PC-9 (cell line): ENCODE results near the gene GTF3C4. TPM values are rescaled to one million over a fixed set of nuclear protein-coding genes. Genes with fewer than 3 reads are reported as not detected.

Source experiments
- BruUV-seq: library from RNA; stranded (reverse); fragments of 400-500 nt; replicated peaks from 2 replicates; lab custom pipeline; 2021; lab: Mats Ljungman, UMichigan
- CTCF ChIA-PET: fragments of 300-600 bp; sonication (Branson Sonifier 250); formaldehyde crosslinking; loops from one replicate; lab custom pipeline; 2022; ENCODE audit warnings: antibody characterized with exemption; lab: Charles Lee
- POLR2A ChIA-PET: fragments of 300-600 bp; sonication (Branson Sonifier 250); formaldehyde crosslinking; loops from one replicate; lab custom pipeline; 2022; ENCODE audit warnings: antibody characterized with exemption; ENCODE audit not compliant: unreplicated experiment; lab: Charles Lee
- DNase-seq, 2 experiments: peaks; one replicate each; pipeline versions ENCODE4 v3.0.0 to v3.0.0-alpha.2; 2015 to 2022; ENCODE audit warnings: mixed read lengths in 1 of 2
- H2AFZ ChIP-seq: fragments of 200-600 bp; sonication (generic); 2 replicates; pipeline ENCODE4 v1.8.1; 2017; ENCODE audit warnings: antibody characterized with exemption
- H3F3A ChIP-seq: fragments of 200-600 bp; sonication (generic); 2 replicates; pipeline ENCODE4 v1.8.1; 2017; ENCODE audit warnings: antibody characterized with exemption, mild to moderate bottlenecking, low read depth; ENCODE audit not compliant: insufficient read depth
- H3K27ac ChIP-seq: fragments of 200-600 bp; sonication (generic); 2 replicates; pipeline ENCODE4 v1.6.1; 2016; ENCODE audit warnings: mixed run types
- H3K27me3 ChIP-seq: fragments of 200-600 bp; sonication (generic); 2 replicates; pipeline ENCODE4 v1.6.1; 2016; ENCODE audit warnings: low read depth, mixed run types; ENCODE audit not compliant: insufficient read depth
- H3K36me3 ChIP-seq: fragments of 200-600 bp; sonication (generic); 2 replicates; pipeline ENCODE4 v1.6.1; 2016; ENCODE audit warnings: low read depth, mixed run types
- H3K4me1 ChIP-seq: fragments of 200-600 bp; sonication (generic); replicated peaks from 2 replicates; pipeline ENCODE4 v1.6.1; 2016; ENCODE audit warnings: mixed run types; ENCODE audit not compliant: insufficient read depth
- H3K4me2 ChIP-seq: fragments of 200-600 bp; sonication (generic); 2 replicates; pipeline ENCODE4 v1.6.1; 2017; ENCODE audit warnings: mixed run types
- H3K4me3 ChIP-seq: fragments of 200-600 bp; sonication (generic); 2 replicates; pipeline ENCODE4 v1.6.1; 2016; ENCODE audit warnings: mixed run types
- H3K79me2 ChIP-seq: fragments of 200-600 bp; sonication (generic); 2 replicates; pipeline ENCODE4 v1.6.1; 2017; ENCODE audit warnings: low read depth, mixed run types
- H3K9me2 ChIP-seq: fragments of 200-600 bp; sonication (generic); 2 replicates; pipeline ENCODE4 v1.8.1; 2017; ENCODE audit warnings: mild to moderate bottlenecking; ENCODE audit not compliant: insufficient read depth
- H3K9me3 ChIP-seq: fragments of 200-600 bp; sonication (generic); 2 replicates; pipeline ENCODE4 v1.8.1; 2016; ENCODE audit warnings: low read depth; ENCODE audit not compliant: insufficient read depth
- H4K20me1 ChIP-seq: fragments of 200-600 bp; sonication (generic); 2 replicates; pipeline ENCODE4 v1.8.1; 2017; ENCODE audit not compliant: insufficient read depth
- EZH2 ChIP-seq: fragments of 200-600 bp; sonication (generic); IDR thresholded peaks from 2 replicates; pipeline ENCODE4 v1.8.0; 2017; ENCODE audit warnings: antibody characterized with exemption, low read depth
- intact Hi-C: fragments of 100-400 bp; cut with micrococcal nuclease; formaldehyde crosslinking; loops from one replicate; pipeline ENCODE4 v1.10.0; 2022; ENCODE audit not compliant: unreplicated experiment
- total RNA-seq: library from RNA; stranded (reverse); gene quantifications from 2 replicates; pipeline ENCODE4 v1.2.3, GENCODE V29; 2021
- TF ChIP-seq, protein P1 (sequence below): fragments of 200-600 bp; sonication (generic); conservative IDR thresholded peaks from 2 replicates; pipeline ENCODE4 v1.6.1; 2017; ENCODE audit warnings: mixed run types, antibody characterized with exemption, mild to moderate bottlenecking, moderate library complexity

Gene GTF3C4
- total RNA-seq, 1 experiment from 2014 or later: 24.7 TPM

DNA sequence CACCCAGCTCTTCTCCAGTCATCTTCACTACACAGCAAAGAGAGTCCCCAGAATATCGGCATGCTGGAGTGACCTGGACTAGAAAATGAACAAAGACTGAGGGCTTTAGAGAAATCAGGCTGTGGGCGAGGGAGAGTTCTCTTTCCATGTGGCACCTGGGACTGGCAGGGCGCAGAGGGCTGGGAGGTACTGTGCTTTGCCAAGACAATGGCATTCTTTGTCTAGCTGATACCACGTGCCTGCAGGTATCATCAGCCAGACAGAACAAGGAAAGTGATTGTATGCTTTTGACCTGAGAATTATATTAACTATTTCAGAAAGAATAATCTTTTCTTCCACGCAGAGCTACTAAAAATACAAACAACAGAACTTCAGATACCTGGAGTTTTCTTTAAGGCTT lies 30.9 kb upstream of the GTF3C4 start:
- TF ChIP-seq, protein P1, sequence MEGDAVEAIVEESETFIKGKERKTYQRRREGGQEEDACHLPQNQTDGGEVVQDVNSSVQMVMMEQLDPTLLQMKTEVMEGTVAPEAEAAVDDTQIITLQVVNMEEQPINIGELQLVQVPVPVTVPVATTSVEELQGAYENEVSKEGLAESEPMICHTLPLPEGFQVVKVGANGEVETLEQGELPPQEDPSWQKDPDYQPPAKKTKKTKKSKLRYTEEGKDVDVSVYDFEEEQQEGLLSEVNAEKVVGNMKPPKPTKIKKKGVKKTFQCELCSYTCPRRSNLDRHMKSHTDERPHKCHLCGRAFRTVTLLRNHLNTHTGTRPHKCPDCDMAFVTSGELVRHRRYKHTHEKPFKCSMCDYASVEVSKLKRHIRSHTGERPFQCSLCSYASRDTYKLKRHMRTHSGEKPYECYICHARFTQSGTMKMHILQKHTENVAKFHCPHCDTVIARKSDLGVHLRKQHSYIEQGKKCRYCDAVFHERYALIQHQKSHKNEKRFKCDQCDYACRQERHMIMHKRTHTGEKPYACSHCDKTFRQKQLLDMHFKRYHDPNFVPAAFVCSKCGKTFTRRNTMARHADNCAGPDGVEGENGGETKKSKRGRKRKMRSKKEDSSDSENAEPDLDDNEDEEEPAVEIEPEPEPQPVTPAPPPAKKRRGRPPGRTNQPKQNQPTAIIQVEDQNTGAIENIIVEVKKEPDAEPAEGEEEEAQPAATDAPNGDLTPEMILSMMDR: no peak
- no peak for TF ChIP-seq EZH2
- intact Hi-C loops: no loop called here
- no peak overlapping the region for H2AFZ ChIP-seq
- CTCF ChIA-PET: no interaction called here
- no peak overlapping the region for H3K4me2 ChIP-seq
- no peak overlapping the region for H3K27ac ChIP-seq
- POLR2A ChIA-PET: no interaction called here
- H4K20me1 ChIP-seq: 0 out of 2 replicates have a peak, but pooled peaks cover 3% of the 10 kb centered on the region
- no peaks in the 10 kb centered on the region for H3K4me1 ChIP-seq
- no peak overlapping the region for H3K4me3 ChIP-seq
- no peaks in the 10 kb centered on the region for H3K9me3 ChIP-seq
- H3K36me3 ChIP-seq: peaks cover under 1% of the 10 kb centered on the region
- H3K9me2 ChIP-seq: no peaks in the 10 kb centered on the region
- no peaks in the 10 kb centered on the region for H3F3A ChIP-seq
- no peak for DNase-seq
- no peaks in the 10 kb centered on the region for H3K27me3 ChIP-seq
- BruUV-seq: no TSS peak
- no peaks in the 10 kb centered on the region for H3K79me2 ChIP-seq

DNA sequence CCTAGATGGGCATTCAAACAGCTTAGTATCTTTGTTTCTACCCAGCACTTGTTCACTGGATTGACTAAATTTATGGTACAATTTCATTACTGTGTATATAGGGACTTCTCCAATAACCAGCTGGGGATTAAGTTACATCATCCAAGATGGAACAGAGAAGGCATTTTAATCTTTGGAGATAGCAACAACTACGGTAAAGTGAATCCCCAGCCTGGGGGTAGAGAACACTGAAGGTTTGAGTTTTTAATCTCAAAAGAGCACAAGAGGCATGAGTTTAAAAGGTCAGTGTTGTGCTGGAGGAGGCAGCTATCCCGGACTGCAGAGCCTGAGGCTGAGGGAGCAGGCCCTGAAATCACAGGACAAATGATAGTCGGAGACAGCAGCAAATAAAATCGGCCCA lies 29.0 kb upstream of the GTF3C4 start:
- CTCF ChIA-PET: no interaction called here

DNA sequence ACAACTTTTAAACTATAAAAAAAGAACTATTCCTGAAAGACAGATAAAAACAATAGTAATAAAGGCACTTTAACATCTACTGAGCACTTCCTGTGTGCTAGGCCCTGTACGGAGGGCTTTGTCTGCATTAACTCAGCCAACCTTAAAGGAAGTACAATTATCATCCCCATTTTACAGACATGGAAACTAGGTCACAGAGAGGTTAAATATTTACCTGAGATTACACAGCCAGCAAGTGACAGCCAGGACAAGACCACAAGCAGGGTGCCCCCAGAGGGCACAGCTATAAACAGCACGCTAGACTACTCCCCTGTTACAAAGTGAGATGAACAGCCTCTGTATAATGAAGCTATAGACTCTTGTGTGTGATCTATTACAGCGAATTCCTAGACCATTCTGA lies 26.0 kb upstream of the GTF3C4 start:
- H3F3A ChIP-seq: no peaks in the 10 kb centered on the region
- POLR2A ChIA-PET: no interaction called here
- H3K9me3 ChIP-seq: no peaks in the 10 kb centered on the region
- TF ChIP-seq, protein P1: no peak; the same call in 1 of the 2 replicates
- TF ChIP-seq EZH2: no peak
- peaks cover 33% of the 10 kb centered on the region; the same call in 1 of the 2 replicates for H3K36me3 ChIP-seq
- H3K4me3 ChIP-seq: no peak overlapping the region
- BruUV-seq: no TSS peak
- no peak overlapping the region for H2AFZ ChIP-seq
- peaks cover 8% of the 10 kb centered on the region; the same call in 1 of the 2 replicates for H4K20me1 ChIP-seq
- H3K79me2 ChIP-seq: no peaks in the 10 kb centered on the region
- H3K27me3 ChIP-seq: no peaks in the 10 kb centered on the region
- CTCF ChIA-PET: no interaction called here
- H3K27ac ChIP-seq: no peak overlapping the region
- no peak for DNase-seq
- intact Hi-C loops: no loop called here
- no peaks in the 10 kb centered on the region for H3K4me1 ChIP-seq
- H3K9me2 ChIP-seq: no peaks in the 10 kb centered on the region
- H3K4me2 ChIP-seq: no peak overlapping the region

More for the DNA sequence above, 29.0 kb upstream of the GTF3C4 start:
- no peaks in the 10 kb centered on the region for H3K27me3 ChIP-seq
- POLR2A ChIA-PET: no interaction called here
- peaks cover 7% of the 10 kb centered on the region for H3K36me3 ChIP-seq
- no peaks in the 10 kb centered on the region for H3K4me1 ChIP-seq
- no peak overlapping the region for H3K4me2 ChIP-seq
- no peak overlapping the region for H2AFZ ChIP-seq
- H4K20me1 ChIP-seq: 0 out of 2 replicates have a peak, but pooled peaks cover 6% of the 10 kb centered on the region
- H3K79me2 ChIP-seq: no peaks in the 10 kb centered on the region
- intact Hi-C loops: no loop called here
- H3K9me2 ChIP-seq: no peaks in the 10 kb centered on the region
- no peak overlapping the region for H3K4me3 ChIP-seq
- no peaks in the 10 kb centered on the region for H3F3A ChIP-seq
- TF ChIP-seq, protein P1: no peak
- no peak for TF ChIP-seq EZH2
- no peaks in the 10 kb centered on the region for H3K9me3 ChIP-seq
- H3K27ac ChIP-seq: no peak overlapping the region
- no peak for DNase-seq
- BruUV-seq: no TSS peak
